ENCODE results near the gene TLK2. TPM values are rescaled to one million over a fixed set of nuclear protein-coding genes. Genes with fewer than 3 reads are reported as not detected.
"Not testable (repeated sequence)": the region's sequence is repeated elsewhere in the genome, so short reads cannot be mapped to it uniquely, and the experiment has no call there.

TLK2 gene
- total RNA-seq (2014; rRNA removed; shearing (Covaris generic)): 15.5 and 19.8 TPM in 2 replicates

- DNase-seq (ENCODE audit: low spot score): peak; percentile 74
These were observed at the start of gene TLK2 for GRCh38 chr17:62478424-62478879. Gene TLK2 (plus strand): TSS chr17:62478825. CDS start chr17:62481126, 2,301 bp downstream.

- not testable (repeated sequence) for DNase-seq (ENCODE audit: low spot score)
These were observed 43.4 kb upstream of the TLK2 start for GRCh38 chr17:62435251-62435650.

GRCh38 chr17:62441181-62441580, 37.4 kb upstream of the TLK2 start:
- not testable (repeated sequence) for DNase-seq (ENCODE audit: low spot score)

- no peak for DNase-seq (ENCODE audit: low spot score)
These were observed 34.6 kb upstream of the TLK2 start for GRCh38 chr17:62444063-62444462.

- not testable (repeated sequence) for DNase-seq (ENCODE audit: low spot score)
These were observed 32.8 kb upstream of the TLK2 start for GRCh38 chr17:62445791-62446190.

- not testable (repeated sequence) for DNase-seq (ENCODE audit: low spot score)
These were observed 26.4 kb upstream of the TLK2 start for GRCh38 chr17:62452195-62452594.

GRCh38 chr17:62453041-62453440, 25.6 kb upstream of the TLK2 start:
- not testable (repeated sequence) for DNase-seq (ENCODE audit: low spot score)

GRCh38 chr17:62453656-62454055, 25.0 kb upstream of the TLK2 start:
- DNase-seq (ENCODE audit: low spot score): not testable (repeated sequence)

- DNase-seq (ENCODE audit: low spot score): not testable (repeated sequence)
These were observed 24.5 kb upstream of the TLK2 start for GRCh38 chr17:62454111-62454510.

- DNase-seq (ENCODE audit: low spot score): no peak
These were observed 22.6 kb upstream of the TLK2 start for GRCh38 chr17:62456016-62456415.

GRCh38 chr17:62458483-62458882, 20.1 kb upstream of the TLK2 start:
- not testable (repeated sequence) for DNase-seq (ENCODE audit: low spot score)

GRCh38 chr17:62464422-62464821, 14.2 kb upstream of the TLK2 start:
- not testable (repeated sequence) for DNase-seq (ENCODE audit: low spot score)

GRCh38 chr17:62465271-62465670, 13.4 kb upstream of the TLK2 start:
- DNase-seq (ENCODE audit: low spot score): not testable (repeated sequence)

GRCh38 chr17:62470666-62471379, 7.8 kb upstream of the TLK2 start:
- peak; percentile 91 for DNase-seq (ENCODE audit: low spot score)

- DNase-seq (ENCODE audit: low spot score): not testable (repeated sequence)
These were observed 7.2 kb upstream of the TLK2 start for GRCh38 chr17:62471380-62471880.

GRCh38 chr17:62473030-62473982, 5.3 kb upstream of the TLK2 start:
- not testable (repeated sequence) for DNase-seq (ENCODE audit: low spot score)

GRCh38 chr17:62477111-62477510, 1.5 kb upstream of the TLK2 start:
- DNase-seq (ENCODE audit: low spot score): not testable (repeated sequence)

- not testable (repeated sequence) for DNase-seq (ENCODE audit: low spot score)
These were observed 762 bp upstream of the TLK2 start for GRCh38 chr17:62477718-62478408.

- DNase-seq (ENCODE audit: low spot score): not testable (repeated sequence)
These were observed 434 bp downstream of the TLK2 start for GRCh38 chr17:62478880-62479638.

GRCh38 chr17:62479639-62480258, 1.1 kb downstream of the TLK2 start:
- peak; percentile 37 for DNase-seq (ENCODE audit: low spot score)
